Vagina (tissue), 2 donors: Measurements from ENCODE around the gene HELZ.

Source experiments
- POLR2A ChIP-seq, 2 donors: fragments of 450-650 bp; IDR thresholded peaks; one replicate each; pipeline ENCODE4 v1.6.1; 2017; ENCODE audit warnings: antibody characterized with exemption in 2 of 2, mild to moderate bottlenecking in 2 of 2, moderate library complexity in 2 of 2
- TF ChIP-seq, protein P1 (sequence below), 3 experiments: fragments of 450-650 bp in 2 of 3; fragments of 200-600 bp in 1 of 3; sonication (generic) in 1 of 3; IDR thresholded peaks; one replicate each; pipeline ENCODE4 v1.5.1; 2017 to 2019; ENCODE audit warnings: antibody characterized with exemption in 3 of 3, mild to moderate bottlenecking in 2 of 3, moderate library complexity in 2 of 3

DNA sequence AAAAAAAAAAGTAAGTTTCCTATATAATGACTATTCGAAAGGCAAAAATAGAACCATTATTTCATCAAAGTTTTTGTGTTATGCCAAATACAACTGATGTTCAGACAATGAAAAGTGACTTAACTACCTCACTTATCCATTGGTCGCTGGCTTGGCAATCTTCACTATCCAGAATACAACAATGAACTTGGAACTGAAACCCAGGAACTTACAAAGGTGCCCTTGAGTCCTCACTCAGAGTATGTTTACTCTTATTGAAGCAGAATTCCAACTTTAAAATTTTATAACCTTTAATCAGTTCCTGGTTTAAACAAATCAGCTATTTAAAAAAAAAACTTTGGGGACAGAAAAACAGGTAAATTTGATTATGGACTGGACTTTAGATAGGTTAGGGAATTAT lies 34.1 kb downstream of the HELZ start:
- TF ChIP-seq, protein P1, sequence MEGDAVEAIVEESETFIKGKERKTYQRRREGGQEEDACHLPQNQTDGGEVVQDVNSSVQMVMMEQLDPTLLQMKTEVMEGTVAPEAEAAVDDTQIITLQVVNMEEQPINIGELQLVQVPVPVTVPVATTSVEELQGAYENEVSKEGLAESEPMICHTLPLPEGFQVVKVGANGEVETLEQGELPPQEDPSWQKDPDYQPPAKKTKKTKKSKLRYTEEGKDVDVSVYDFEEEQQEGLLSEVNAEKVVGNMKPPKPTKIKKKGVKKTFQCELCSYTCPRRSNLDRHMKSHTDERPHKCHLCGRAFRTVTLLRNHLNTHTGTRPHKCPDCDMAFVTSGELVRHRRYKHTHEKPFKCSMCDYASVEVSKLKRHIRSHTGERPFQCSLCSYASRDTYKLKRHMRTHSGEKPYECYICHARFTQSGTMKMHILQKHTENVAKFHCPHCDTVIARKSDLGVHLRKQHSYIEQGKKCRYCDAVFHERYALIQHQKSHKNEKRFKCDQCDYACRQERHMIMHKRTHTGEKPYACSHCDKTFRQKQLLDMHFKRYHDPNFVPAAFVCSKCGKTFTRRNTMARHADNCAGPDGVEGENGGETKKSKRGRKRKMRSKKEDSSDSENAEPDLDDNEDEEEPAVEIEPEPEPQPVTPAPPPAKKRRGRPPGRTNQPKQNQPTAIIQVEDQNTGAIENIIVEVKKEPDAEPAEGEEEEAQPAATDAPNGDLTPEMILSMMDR (IDR thresholded peaks at IDR 0.05) = no peak
- no peak for TF ChIP-seq POLR2A (IDR thresholded peaks at IDR 0.05)
